HG02938 (cell line): ENCODE data around the gene CSAD.
"Not testable (repeated sequence)": the region's sequence is repeated elsewhere in the genome, so short reads cannot be mapped to it uniquely, and the experiment has no call there.

Source experiments
- ATAC-seq: cut with Tn5 transposase; IDR thresholded peaks from one replicate; pipeline ENCODE4 v1.9.1; 2021; ENCODE audit warnings: mild to moderate bottlenecking, moderate library complexity; ENCODE audit not compliant: unreplicated experiment

The CSAD gene

DNA sequence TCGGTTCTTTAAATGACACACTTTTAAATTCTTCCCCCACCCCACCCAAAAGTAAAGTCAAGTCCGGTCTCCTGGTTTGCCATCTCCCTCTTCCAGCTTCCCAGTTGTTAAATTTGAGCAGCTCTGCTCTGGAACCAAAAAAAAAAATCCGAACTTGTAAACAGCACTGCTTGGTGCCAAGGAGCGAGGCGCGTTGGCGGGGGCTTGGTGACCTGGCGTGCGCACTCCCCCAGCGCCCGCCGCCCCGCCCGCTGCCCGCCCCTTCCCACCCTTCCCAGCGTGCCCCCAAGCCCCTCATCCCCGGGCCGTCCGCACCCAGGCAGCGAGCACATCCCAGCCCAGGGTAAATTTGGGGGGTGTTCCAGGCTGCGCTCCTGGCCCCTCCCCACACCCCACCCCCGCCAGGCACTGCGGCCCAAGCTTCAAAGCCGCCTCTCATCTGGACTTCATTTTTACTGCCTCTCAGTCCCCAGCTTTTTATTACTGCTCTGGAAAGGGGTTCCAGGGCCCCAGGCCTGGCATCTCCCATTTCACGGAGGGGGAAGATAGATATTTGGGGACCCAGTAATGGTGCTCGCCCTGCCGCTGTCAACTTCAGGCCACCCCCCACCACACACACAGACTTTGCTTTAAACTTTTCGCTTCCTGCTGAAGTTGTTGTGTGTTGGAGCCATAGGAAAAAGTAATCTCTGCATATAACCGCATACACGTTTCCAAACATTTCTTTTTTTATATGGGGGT is 38.0 kb upstream of the CSAD start:
- ATAC-seq, result no peak

DNA sequence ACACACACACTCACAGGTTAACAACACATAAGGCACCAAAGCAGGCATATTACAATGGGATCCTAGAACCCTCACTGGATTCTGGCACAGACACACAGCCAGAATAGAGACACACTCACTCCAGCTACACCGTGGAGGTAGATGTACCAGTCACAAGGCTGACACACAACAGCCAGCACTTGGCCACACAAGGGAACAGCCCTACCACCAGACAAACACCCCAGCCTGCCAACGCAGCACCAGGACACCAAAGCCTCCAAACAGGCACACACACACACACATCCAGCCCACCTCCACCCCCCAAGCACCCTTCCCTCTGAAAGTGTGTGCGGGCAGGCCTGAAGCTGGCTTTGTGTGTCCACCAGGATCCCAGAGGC is 37.2 kb upstream of the CSAD start:
- no peak for ATAC-seq

- ATAC-seq, result no peak
These were observed 36.6 kb upstream of the CSAD start for GRCh38 chr12:53217051-53217930.

- ATAC-seq, result no peak
These were observed 34.8 kb upstream of the CSAD start for GRCh38 chr12:53215497-53215896.

GRCh38 chr12:53214687-53215455 is 34.1 kb upstream of the CSAD start:
- no peak for ATAC-seq

GRCh38 chr12:53214221-53214620 is 33.5 kb upstream of the CSAD start:
- ATAC-seq, result no peak

DNA sequence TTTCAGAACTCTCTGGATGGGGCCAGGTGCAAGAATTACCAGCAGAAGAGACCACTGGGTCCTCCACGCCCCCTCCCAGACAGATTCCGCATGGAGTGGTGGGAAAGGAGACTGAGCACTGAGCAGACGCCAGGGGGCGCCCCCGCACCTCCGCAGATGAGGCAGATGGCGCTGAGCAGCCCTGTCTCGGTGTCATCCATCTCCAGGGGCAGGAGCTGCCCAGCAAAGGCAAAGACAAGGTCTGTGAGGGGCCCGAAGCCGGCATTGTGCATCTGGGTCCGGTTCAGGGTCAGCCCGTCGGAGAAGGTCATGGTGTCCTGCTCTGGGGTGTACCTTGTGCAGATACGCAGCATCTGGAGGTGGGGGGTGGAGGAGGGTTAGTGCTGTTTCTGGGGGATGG is 32.6 kb upstream of the CSAD start:
- no peak for ATAC-seq

DNA sequence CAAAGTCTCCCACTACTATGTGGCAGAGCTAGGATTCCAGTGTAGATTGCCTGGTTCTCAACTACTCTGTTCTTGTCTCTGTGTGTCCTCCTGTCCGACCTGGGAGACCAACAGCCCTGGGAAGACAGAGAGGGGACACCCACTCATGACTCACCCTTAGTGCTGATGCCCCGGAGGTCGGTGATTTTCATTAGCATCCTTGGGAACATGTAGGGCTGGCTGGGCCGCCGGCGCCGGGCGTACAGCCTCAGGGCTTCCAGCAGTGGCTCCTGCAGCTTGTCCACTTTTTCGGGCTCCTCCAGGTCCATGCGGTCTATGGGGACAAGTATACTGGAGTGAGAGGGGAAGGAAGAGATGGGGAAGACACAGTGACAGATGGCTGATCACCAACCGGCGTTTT is 32.2 kb upstream of the CSAD start:
- no peak for ATAC-seq

GRCh38 chr12:53211476-53212381 is 31.0 kb upstream of the CSAD start:
- ATAC-seq, result no peak

- no peak for ATAC-seq
These were observed 30.1 kb upstream of the CSAD start for GRCh38 chr12:53210843-53211242.

DNA sequence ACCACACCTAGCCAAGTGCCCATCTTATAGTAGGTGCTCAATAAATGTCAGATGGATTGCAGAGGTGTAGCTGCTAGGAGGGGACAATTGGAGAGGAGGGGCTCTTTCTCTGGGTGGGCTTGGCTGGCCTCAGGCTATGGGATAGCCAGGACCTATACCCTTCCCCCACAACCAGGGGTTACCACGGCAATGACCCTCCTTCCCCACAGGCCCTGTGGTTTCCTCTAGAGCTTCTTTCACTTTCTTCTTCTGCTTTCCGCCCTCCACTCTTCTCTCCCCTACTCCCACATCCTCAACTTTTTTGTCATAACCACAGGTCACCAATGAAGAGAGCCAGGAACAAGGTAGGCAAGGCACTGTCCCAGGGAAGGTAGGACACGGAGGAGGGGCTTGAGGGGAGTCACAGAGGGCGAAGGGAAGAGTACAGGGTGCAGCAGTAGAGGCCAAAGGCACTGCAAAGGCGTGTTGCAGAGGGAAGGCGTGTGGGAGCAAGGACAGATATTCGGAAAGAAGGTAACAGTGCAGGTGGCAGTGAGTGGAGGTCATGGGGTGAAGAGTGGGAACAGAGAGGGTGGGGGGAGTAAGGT is 28.2 kb upstream of the CSAD start:
- ATAC-seq, result no peak

GRCh38 chr12:53208435-53208834 is 27.7 kb upstream of the CSAD start:
- ATAC-seq, result no peak

DNA sequence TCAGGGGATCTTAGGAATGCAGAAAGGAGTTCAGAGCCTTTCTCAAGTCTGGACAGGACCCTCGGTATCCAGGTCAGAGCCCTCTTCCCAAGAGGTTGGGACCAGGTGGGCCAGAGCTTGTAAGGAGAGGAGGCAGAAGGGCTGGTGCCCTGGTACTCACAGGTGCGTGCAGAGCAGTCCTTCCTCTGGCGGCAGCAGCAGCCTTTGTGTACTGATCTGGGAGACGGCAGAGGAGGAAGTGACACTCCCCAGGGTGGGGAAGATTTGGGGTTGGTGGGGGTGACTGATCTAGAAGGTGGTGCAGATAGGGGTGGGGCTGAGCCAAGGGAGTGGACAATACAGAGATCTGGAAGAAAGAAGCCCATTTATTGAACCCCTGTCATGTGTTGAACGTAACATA is 26.3 kb upstream of the CSAD start, which contains the start of gene ITGB7:
TSS of gene ITGB7 (minus strand) at position 210 of the 400 bp plus-strand sequence. CDS start 6,808 bp downstream, outside the sequence.
- no peak for ATAC-seq

GRCh38 chr12:53205747-53206419 is 25.2 kb upstream of the CSAD start:
- ATAC-seq, result peak; percentile 53

DNA sequence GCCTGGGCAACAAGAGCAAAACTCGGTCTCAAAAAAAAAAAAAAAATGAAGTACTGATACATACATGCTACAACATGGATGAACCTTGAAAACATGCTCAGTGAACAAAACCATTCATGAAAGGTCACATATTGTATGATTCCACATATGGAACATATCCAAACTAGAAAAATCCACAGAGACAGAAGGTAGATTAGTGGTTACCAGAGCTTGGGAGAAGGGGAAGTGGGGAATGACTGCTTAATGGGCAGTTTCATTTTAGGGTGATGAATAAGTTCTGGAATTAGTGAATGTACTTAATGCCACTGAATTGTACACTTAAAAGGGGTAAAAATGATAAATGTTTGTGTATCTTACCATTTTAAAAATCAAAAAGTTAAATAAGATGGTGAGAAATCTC is 23.6 kb upstream of the CSAD start:
- no peak for ATAC-seq

DNA sequence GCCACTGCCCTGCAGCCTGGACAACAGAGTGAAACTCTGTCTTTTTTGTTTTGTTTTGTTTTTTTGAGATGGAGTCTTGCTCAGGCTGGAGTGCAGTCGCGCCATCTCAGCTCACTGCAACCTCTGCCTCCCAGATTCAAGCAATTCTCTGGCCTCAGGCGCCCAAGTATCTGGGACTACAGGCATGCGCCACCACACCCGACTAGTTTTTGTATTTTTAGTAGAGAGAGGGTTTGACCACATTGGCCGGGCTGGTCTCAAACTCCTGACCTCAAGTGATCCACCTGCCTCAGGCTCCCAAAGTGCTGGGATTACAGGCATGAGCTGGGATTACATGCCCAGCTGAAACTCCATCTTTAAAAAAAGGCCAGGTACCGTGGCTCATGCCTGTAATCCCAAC is 21.6 kb upstream of the CSAD start:
- ATAC-seq, result not testable (repeated sequence)

- no peak for ATAC-seq
These were observed 20.9 kb upstream of the CSAD start for GRCh38 chr12:53201639-53202038.

DNA sequence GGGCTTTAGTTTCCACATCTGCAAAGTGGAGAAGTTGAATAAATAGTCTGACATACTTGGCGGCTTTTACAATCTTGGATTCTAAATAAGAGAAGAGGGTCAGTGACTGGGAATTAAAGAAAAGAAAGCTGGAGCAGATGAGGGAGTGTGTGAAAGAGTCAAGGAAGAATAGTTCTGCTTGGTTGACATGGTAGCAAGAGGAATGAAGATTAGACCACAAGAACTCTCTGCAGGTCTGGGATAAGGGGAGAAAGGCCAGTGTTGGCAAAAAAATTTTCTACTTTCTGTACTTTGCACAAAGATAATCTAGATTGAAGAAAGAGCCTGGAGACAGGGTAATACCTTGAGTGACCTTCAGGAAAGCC is 20.4 kb upstream of the CSAD start:
- ATAC-seq, result no peak

DNA sequence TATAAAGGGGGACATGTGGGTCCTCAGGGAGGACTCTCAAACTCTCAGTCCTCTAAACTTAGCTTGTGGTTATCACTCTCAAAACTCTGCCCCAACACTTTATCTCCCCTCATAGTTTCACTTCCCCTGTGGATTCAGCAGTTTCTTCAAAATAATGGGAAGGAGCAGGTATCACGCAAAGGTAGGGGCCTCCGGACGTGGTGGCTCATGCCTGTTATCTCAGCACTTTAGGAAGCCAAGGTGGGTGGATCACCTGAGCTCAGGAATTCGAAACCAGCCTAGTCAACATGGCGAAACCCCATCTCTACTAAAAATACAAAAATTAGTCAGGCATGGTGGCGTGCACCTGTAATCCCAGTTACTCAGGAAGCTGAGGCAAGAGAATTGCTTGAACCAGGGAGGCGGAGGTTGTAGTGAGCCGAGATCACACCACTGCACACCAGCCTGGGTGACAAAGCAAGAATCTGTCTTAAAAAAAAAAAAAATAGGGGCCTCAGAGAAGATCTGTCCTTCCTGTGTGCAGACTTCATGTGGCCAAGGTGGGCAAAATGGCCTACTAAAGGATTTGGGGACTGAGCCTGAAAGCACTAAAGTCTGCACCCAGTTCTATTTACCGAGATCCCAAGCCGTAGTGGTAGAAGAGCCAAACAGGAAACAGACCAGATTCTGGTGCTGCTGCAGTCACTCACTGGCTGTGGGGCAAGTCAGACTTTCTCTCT is 19.9 kb upstream of the CSAD start:
- ATAC-seq, result peak; percentile 62
